UCSD-AML1 (cell line): Measurements from ENCODE around the gene KIF1A.

ENCODE experiments used
- DNase-seq: peaks from one replicate; lab custom pipeline; 2025; ENCODE audit not compliant: unreplicated experiment; lab: John Stamatoyannopoulos, UW

The KIF1A gene

DNA sequence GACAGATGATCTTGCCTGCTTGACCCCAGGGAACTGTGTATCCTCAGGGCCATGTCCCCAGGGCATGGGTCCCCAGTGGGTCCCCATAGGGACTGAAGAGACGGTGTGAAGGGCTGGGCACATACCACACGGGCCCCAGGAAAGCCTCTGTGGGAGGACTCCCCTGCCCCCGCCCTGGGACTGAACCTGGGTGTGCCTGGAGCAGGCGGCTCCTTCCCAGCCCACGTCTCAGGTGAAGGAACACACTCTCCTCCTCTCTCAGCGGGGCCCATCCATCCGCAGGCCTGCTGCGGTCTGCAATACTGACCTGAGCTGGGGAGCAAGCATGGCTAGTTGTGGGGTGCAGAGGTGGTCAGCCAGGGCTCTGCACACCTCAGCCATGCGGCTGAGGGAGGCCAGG, 45.2 kb downstream of the KIF1A start:
- DNase-seq = no peak

- no peak for DNase-seq
These were observed 50.9 kb downstream of the KIF1A start for GRCh38 chr2:240769096-240769495.

GRCh38 chr2:240768216-240768615, 51.8 kb downstream of the KIF1A start:
- no peak for DNase-seq

DNA sequence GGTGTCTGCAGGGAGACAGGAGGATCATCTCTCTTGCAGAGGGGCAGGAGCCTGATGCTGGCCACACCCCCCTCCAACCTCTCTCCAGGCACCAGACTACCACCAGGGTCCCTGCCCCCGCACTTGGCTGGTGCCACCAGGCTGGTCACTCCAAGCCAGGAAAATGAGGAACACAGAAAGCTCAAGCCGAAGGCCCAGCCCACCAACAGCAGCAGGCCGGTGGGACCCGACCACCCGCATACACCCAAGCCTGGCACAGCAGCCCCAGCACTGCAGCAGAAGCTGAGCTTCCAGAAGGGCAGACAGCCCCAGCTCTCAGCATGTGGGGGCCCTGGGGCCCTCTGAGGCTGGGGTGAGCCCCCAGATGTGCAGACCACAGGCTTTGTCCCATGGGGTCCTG, 52.7 kb downstream of the KIF1A start:
- DNase-seq = no peak

- DNase-seq = no peak
These were observed 53.9 kb downstream of the KIF1A start for GRCh38 chr2:240766072-240766471.

DNA sequence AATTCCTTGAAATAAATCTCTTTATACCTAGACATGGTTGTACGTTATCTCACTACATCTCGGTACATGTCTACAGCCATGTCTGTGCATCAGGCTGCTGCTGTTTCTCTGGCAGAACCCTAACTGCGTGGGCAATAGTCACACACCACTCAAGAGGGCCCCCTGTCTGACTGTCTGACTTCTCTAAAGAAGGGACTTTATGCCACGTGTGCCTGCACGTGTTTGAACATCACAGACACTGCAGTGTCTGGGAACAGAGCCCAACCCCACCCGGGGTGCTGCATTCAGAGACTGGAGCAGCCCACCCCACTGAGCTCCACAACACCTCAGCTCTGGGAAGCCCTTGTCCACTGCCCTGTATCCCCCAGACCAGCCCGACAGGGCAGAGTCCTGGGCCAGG, 55.0 kb downstream of the KIF1A start:
- DNase-seq = no peak

DNA sequence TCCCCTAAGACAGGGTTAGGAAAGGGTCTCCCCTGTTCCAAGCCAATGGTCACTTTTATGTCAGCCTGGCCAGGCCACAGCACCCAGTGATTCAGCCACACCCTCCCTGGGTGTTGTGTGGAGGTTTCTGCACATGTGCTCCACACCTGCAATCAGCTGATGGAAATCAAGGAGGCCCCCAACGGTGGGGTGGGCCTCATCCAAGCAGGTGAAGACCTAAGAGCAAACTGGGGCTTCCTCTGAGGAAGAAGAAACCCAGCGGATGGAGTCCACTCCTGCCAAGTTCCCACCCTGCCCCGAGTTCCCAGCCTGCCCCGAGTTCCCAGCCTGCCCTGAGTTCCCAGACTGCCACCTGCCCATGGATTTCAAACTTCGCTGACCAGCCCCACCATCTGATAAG, 55.4 kb downstream of the KIF1A start:
- DNase-seq = no peak

DNA sequence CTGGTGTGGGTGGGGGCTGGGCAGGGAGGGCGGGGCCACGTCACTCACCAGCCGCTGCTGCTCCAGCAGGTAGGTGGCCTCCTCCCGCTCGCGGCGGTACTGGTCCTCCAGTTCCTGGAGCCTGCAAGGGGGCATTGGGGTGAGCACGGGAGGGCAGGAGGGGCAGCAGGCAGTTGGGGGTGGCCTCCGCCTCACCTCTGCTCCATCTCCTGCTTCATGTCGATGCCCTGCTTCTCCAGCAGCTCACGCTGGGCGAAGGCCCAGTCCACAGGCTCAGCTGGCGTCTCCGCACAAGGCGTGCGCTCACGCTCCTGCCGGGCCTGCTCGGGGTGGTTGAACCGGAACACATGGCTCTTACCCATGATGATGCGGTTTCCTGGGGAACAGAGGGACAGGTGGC, 57.0 kb downstream of the KIF1A start:
- no peak for DNase-seq

GRCh38 chr2:240762249-240762648, 57.8 kb downstream of the KIF1A start:
- DNase-seq = no peak

DNA sequence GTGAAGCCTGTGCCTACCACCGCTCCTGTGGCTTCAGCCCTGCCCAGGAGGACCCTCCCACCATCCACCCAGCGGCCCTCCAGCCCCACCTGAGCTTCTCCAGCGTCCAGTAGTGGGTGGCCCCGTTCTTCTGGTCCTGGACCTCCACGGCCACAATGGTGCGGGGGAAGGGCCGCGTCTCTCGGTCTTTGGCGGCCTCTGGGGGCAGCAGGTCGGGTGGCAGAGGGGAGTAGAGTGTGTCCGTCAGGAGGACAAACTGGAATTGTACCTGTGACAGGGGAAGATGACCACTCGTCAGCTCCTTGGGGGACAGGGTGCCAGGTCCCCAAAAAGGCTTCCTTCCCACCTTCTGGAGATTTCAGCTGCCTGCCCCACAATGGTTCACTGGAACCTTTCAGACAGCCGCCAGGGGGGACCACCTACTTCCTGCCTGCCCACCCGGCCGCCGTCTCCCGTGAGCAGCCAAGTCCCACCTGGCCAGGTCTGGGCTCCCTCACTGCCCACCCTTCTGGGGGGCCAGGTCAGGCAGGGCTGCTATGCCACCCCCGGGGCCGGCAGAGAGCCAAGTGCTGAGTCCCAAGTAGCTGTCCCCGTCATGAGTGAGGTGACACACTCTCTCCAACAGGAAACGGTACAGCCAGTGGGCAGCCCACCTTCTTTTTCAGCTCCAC, 59.3 kb downstream of the KIF1A start:
- DNase-seq = no peak

DNA sequence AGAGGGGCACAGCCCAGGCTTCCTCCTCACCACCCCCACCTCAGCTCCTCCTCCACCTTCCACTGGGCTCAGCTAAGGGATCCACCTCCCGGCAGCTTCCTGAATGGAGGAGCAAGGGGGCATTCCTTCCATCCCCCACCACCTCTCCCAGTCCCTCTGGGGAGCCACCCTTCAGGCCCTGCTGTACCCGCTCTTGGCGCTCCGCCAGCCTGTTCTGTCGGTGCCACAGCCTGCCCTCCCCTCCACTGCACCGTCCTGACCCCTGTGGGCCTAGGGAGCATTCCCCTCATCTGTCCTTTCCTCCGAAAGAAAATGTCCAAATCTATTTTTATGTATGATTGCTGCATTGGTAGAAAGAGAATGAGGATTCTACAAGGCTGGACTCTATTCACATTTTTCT, 59.9 kb downstream of the KIF1A start:
- DNase-seq = no peak

DNA sequence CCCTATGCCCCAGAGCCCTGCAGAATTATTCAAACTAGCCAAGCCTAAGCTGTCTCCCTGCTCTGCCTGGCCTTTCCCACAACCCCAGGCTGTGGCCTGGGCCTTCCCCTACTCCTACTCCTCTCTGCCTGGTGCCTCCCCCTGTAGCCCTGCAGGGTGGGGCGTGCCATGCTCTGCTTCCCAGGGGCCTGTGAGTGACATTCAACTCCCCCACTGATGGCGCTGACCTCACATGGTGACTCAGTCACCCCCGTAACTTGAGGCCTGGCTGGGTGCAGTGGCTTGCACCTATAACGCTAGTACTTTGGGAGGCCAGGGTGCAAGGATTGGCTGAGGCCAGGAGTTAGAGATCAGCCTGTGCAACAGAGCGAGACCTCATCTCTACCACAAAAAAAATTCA, 60.6 kb downstream of the KIF1A start:
- no peak for DNase-seq

DNA sequence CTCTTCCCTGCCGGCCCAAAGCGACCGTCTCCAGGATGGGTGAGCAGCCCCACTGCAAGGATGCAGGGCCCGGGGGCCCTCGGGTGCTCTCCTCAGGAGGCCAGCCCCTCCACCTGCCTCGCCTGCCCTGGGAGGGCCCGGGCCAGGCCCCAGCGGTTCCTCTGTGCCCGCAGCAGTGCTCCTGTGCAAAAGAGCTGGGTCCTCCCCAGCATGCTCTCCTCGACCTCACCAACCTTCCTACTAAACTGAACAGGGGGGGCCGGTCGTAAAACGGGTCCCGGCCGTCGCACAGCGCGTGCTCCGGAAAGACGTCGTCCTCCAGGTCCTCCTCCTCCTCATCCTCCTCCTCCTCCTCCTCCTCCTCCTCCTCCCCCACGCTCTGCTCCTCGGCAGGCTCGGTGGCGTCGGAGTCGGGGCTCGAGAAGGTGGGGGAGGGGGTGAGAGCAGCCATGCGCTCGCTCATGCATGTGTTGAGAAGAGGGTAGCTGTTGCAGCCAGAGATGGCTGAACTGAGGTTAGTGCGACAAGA, 62.9 kb downstream of the KIF1A start:
- no peak for DNase-seq

DNA sequence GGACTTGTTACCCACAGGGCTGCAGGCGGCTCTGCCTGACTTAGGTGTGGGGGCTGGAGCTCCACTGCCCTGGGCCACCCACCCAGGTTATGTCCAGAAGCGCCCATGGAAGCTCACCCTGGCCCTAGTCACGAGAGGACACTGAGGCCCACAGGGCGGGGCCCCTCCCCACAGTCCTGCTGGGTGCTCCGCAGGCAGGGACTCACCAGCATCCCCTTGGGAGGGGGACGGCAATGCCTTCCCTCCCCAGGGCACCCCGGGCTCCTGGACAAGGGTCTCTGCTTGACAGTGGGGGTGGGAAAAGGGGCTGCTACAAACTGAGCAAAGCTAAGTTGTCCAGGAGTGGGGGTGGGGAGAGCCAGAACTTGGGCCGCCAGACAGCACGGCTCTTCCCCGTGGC, 67.8 kb downstream of the KIF1A start:
- DNase-seq = no peak

- DNase-seq = no peak
These were observed 69.6 kb downstream of the KIF1A start for GRCh38 chr2:240750409-240750808.

DNA sequence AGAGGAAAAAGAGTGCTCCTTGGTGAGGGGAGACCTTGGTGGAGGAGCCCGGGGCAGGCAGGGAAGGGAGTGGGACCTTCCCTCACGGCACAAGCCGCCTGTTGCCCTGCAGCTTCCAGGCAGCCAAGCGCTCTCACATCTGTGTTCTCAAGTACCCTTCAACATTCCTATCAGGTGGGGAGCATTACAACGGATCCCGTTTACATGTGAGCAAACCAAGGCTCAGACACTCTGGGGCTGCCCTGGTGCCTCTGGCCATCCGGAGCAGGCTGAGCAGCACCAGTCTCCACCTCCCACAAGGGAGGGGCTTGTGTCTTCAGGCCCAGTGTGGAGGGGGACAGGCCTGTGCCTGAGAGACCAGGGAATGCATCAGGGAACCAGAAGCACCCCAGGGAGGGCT, 70.5 kb downstream of the KIF1A start:
- no peak for DNase-seq

DNA sequence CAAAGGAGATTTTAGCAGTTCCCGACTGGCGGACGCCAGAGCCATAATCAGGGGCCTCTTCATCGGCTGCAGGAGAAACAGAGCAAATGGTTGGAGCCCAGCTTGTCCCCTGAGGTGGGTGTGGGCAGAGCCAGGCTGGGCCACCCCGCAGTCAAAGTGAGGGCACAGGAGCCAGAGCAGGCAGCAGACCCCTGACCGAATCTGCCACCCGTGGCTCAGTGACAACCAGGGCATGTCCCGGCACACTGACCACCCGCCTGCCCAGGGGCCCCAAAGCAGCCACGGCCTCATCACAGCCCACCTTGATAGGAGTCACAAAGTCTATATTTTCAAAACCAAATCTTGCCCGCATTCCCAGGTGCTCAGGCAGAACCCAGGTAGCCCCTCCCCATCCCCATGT, 72.8 kb downstream of the KIF1A start:
- no peak for DNase-seq

DNA sequence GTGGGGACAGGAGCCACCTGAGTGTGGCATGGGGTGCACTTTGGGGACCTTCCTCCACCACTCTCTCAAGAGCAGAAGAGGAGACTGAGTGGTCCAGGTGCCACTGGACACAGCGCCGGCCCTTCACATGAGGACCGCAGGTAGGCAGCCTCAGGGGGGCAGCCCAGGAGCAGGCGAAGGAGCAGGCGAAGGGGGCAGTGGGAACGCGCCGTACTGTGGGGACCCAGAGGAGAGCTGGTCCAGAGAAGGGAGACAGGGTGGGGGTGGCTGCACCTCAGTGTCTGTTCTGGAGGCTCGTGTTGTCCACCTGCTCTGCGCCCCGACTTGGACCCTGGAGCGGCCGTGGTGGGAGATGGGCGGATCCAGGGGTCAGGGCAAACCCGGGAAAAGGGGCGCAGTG, 73.3 kb downstream of the KIF1A start:
- DNase-seq = no peak

DNA sequence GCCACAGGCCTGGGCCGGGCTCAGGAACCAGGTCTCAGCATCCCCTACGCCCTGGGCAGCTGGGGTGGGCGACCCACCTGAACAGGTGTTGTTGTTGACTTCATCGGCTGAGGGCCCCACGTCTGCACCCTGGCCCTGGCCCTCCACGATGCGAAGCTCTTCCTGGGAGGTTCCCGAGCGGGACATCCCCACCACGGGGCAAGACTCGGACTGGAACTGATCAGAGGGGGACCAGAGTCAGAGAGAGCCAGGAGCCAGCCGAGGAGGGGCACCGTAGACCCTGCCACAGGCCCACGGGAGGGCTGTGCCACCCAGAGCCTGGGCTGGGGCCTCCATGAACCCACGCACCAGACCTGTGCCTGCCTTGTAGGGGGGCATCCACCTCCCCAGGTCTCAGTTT, 74.1 kb downstream of the KIF1A start:
- DNase-seq = no peak

GRCh38 chr2:240745456-240745855, 74.6 kb downstream of the KIF1A start:
- no peak for DNase-seq

- no peak for DNase-seq
These were observed 77.4 kb downstream of the KIF1A start for GRCh38 chr2:240742602-240743095.

DNA sequence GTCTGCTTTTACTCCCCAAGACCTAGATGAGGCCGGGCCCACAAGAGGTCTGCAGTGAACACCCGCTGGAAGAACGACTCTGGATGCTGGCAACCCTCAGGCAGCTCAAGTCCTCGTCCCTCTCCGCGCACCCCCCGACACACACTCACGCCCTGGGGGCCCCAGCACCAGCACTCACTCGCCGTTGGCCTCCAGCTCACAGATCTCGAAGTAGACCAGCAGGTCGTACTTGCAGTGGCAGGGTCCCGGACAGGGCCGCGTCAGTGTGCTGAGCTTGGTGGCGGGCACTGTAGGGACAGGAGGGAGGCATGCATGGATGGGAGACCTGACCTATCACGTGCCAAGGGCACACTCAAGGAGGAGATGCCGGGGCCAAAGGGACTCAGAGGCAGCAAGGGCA, 78.9 kb downstream of the KIF1A start:
- DNase-seq = no peak

DNA sequence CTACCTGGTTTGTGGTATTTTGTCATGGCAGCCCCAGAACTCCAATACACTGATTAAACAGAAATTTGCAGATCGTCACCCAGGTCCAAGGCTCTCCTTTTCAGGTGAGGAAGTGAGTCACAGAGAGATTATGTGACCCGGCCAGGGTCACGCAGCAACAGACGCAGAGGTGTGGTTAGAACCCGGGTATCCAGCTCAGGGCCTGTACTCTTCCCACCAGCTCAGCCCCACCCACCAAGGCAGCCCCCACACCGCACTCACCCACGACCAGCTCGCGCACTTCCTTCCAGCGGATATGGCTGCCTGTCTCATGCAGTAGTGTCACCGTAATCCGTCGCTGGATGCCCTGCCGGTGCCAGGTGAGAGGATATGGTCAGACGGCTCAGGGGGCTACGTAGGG, 80.2 kb downstream of the KIF1A start:
- DNase-seq = no peak
